ENCODE results near the gene ZCCHC24.

Gene ZCCHC24

DNA sequence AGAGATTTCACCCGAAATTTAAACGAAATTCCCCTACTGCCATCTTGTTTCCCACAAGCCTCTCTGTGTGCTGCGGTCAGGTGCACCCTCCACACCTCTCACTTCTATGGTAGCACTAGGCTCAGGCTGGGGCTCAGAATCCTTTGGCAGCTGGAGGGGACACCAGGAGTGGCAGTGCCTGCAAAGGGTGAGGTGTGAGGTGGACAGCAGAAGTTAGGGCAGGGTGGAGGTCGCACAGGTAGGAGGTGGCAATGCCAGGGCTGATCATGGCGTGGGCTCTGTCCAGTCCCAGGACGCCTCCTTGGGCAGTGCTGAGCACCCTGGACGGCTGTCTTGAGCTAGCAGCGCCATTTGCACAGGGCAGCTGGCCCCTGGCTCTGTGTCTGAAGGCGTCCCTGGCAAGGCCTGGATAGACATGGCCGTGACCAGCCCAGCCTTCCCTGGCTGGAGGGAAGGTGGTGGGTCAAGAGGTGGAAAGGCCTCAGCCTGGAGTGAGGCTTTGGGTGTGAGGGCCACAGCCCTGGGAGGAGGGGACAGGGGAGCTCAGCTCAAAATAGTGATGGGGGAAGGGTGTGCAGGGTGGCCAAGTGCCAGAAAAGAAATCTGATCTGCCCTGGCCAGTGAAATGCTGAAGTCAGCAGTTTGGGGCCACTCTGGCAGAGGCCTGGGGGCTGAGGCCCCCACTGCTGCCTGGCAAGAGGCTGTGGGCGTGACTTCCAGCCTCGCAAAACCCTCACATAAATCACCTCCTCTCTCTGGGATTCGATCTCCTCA, 40.0 kb downstream of the ZCCHC24 start:
- DNase-seq (ENCODE audit: insufficient read length, low spot score) (no peak), FAIRE-seq (no peak)
- TF ChIP-seq CTCF (IDR thresholded peaks at IDR 0.05; ENCODE audit: insufficient read depth, missing control alignments): no peak

- DNase-seq (ENCODE audit: insufficient read length, low spot score) (no peak), FAIRE-seq (no peak)
- no peak for TF ChIP-seq CTCF (IDR thresholded peaks at IDR 0.05; ENCODE audit: insufficient read depth, missing control alignments)
These were observed 40.7 kb downstream of the ZCCHC24 start for GRCh38 chr10:79404690-79405131.

DNA sequence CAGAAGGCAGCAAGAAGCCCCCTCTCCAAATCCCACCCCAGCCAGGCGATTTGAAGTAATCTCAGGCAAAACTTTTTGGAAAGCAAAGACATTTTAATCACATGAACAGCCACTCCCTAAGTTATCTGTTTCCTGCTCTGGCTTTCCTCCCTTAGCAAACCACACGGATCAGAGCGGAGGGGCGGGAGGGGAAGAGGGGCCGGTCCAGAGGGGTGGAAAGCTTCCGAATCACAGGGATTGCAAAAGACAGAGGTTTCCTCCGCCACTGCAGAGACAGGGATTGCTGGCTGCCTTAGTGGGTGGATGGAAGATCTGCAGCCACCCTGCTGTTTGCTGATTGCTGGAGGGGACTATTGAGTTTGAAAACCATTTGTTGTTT, 41.2 kb downstream of the ZCCHC24 start:
- TF ChIP-seq CTCF (IDR thresholded peaks at IDR 0.05; ENCODE audit: insufficient read depth, missing control alignments): no peak
- FAIRE-seq: no peak
- DNase-seq (ENCODE audit: insufficient read length, low spot score): no peak

DNA sequence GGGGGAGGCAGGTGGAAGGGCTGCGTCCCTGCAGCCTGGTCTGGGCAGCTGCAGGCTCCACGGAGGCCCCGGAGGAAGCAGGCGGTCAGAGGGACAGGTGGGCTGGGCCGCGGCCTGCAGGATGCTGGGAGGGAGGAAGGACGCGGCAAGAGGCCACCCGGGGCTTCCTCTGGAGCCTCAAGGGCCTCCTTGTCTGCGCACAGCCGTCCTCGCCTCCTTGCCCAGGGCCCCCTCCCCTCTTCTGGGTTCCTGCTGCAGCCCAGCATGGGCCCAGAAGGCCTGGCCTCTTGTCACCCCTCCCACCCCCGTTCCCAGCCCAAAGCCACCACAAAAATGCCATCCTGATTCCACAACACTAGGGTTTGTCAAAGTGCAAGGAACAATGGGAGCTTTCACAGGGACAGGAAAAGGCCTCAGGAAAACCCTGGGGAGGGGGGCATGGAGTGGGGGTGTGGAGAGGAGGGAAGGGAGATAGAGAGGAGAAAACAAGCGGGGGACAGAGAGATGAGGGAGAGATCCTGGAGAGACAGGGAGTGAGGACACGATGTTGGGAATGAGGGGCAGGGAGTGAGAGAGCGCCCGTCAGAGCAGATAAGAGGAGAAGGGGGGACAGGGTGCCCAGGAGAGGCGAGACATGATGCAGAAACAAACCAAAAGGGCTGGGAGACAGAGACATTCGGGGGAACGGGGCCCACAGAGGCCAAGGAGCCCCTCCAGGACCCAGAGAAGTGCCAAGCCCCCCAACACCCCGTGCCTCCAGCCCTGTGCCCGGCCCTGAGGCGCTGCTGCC, 41.8 kb downstream of the ZCCHC24 start:
- TF ChIP-seq CTCF (IDR thresholded peaks at IDR 0.05; ENCODE audit: insufficient read depth, missing control alignments): no peak
- FAIRE-seq (no peak), DNase-seq (ENCODE audit: insufficient read length, low spot score) (no peak)

GRCh38 chr10:79402951-79403350, 42.5 kb downstream of the ZCCHC24 start:
- FAIRE-seq: no peak
- TF ChIP-seq CTCF (IDR thresholded peaks at IDR 0.05; ENCODE audit: insufficient read depth, missing control alignments): no peak
- DNase-seq (ENCODE audit: insufficient read length, low spot score): no peak

GRCh38 chr10:79402625-79402946, 42.8 kb downstream of the ZCCHC24 start:
- FAIRE-seq: no peak
- DNase-seq (ENCODE audit: insufficient read length, low spot score): no peak
- TF ChIP-seq CTCF (IDR thresholded peaks at IDR 0.05; ENCODE audit: insufficient read depth, missing control alignments): no peak

All from D721Med (cell line).